NT2/D1 (cell line): ENCODE data around the gene BARX2.

Experiments used
- SUZ12 ChIP-seq: IDR thresholded peaks from 2 replicates; pipeline ENCODE4 v1.6.1; 2011; ENCODE audit not compliant: insufficient read length, insufficient read depth; ENCODE audit errors: extremely low read depth
- YY1 ChIP-seq: IDR thresholded peaks from 2 replicates; pipeline ENCODE4 v1.6.1; 2011; ENCODE audit not compliant: insufficient read length, insufficient read depth
- ZNF274 ChIP-seq: IDR thresholded peaks from 2 replicates; pipeline ENCODE4 v1.6.1; 2011; ENCODE audit warnings: mild to moderate bottlenecking, low read depth, low read length

- TF ChIP-seq ZNF274 (no peak), YY1 (no peak), SUZ12 (no peak)
Measured at GRCh38 chr11:129458756-129459535, 83.3 kb downstream of the BARX2 start.
